ENCODE results near the gene EEFSEC. TPM values are rescaled to one million over a fixed set of nuclear protein-coding genes. Genes with fewer than 3 reads are reported as not detected.
A peak's percentile ranks its signal among the peaks of the same experiment; 100 is the strongest.

EEFSEC gene
- total and polyA plus RNA-seq, 10 donors, result 8.5 to 19.2 (median 14.2) TPM

GRCh38 chr3:128322030-128323022, 169.0 kb downstream of the EEFSEC start:
- TF ChIP-seq CTCF (IDR thresholded peaks at IDR 0.05 in 8 of 11, conservative IDR thresholded peaks at IDR 0.05 in 3 of 11) (peak; percentile 17 to 71 (median 51)), POLR2AphosphoS5 (IDR thresholded peaks at IDR 0.05) (no peak)
- Histone ChIP-seq H3K4me1 (peaks cover 0 to 18% (median 0%) of the 10 kb centered on the region in 6 donors), H3K27me3 (replicated peaks in 1 of 7) (no peaks in the 10 kb centered on the region), H3K4me3 (no peak overlapping the region), H3K27ac (no peak overlapping the region), H3K36me3 (peaks cover 0 to 39% (median 7%) of the 10 kb centered on the region in 6 donors), H3K9me3 (no peaks in the 10 kb centered on the region)
- peak; percentile 80 for DNase-seq
- intact Hi-C loops (cut with DNase I; ENCODE audit: low total_unique reads), result no loop called here
- 81 to 87% (median 83%) methylated on average over 11 to 14 of the region's 14 CpGs for WGBS, 5 donors

- DNase-seq, result no peak
Measured at GRCh38 chr3:128323206-128324081, 170.2 kb downstream of the EEFSEC start.

GRCh38 chr3:128324911-128325592, 171.8 kb downstream of the EEFSEC start:
- intact Hi-C loops (cut with DNase I; ENCODE audit: low total_unique reads), result no loop called here
- no peak for DNase-seq
- H3K4me1 ChIP-seq, result peaks cover 0 to 17% (median 0%) of the 10 kb centered on the region in 6 donors
- no peak overlapping the region for H3K27ac ChIP-seq
- TF ChIP-seq POLR2AphosphoS5 (IDR thresholded peaks at IDR 0.05) (no peak), CTCF (IDR thresholded peaks at IDR 0.05 in 8 of 11, conservative IDR thresholded peaks at IDR 0.05 in 3 of 11) (no peak), POLR2A (IDR thresholded peaks at IDR 0.05) (no peak)
- no peaks in the 10 kb centered on the region for H3K27me3 ChIP-seq (replicated peaks in 1 of 7)
- 63 to 90% (median 83%) methylated on average over 8 of the region's 8 CpGs for WGBS, 5 donors
- peaks cover 0 to 13% (median under 1%) of the 10 kb centered on the region in 6 donors for H3K36me3 ChIP-seq
- H3K9me3 ChIP-seq, result no peaks in the 10 kb centered on the region
- no peak overlapping the region for H3K4me3 ChIP-seq

More at GRCh38 chr3:128323206-128324081, 170.2 kb downstream of the EEFSEC start:
- intact Hi-C loops (cut with DNase I; ENCODE audit: low total_unique reads), result no loop called here
- 84 to 94% (median 90%) methylated on average over 13 to 17 of the region's 17 CpGs for WGBS, 5 donors
- H3K27ac ChIP-seq, result no peak overlapping the region
- H3K4me3 ChIP-seq, result no peak overlapping the region
- H3K4me1 ChIP-seq, result peaks cover 0 to 17% (median 0%) of the 10 kb centered on the region in 6 donors
- TF ChIP-seq POLR2A (IDR thresholded peaks at IDR 0.05), result no peak
- no peak for TF ChIP-seq CTCF (IDR thresholded peaks at IDR 0.05 in 8 of 11, conservative IDR thresholded peaks at IDR 0.05 in 3 of 11)
- no peak for TF ChIP-seq POLR2AphosphoS5 (IDR thresholded peaks at IDR 0.05)
- H3K36me3 ChIP-seq, result peaks cover 0 to 29% (median 7%) of the 10 kb centered on the region in 6 donors
- H3K9me3 ChIP-seq, result no peaks in the 10 kb centered on the region
- no peaks in the 10 kb centered on the region for H3K27me3 ChIP-seq (replicated peaks in 1 of 7)
